A549 treated with dexamethasone at 1 μM for 4 hours (cell line): ENCODE data around the gene CCND3. TPM values are rescaled to one million over a fixed set of nuclear protein-coding genes. Genes with fewer than 3 reads are reported as not detected.

Experiments used
- total RNA-seq: library from RNA; stranded (reverse); fragments of 200-300 nt; extraction: Qiagen RNA extraction; gene quantifications from 5 replicates; pipeline ENCODE4 v1.2.3, GENCODE V29; 2022

CCND3 gene
- 108 to 154 TPM (median 139 TPM) in 5 replicates for total RNA-seq

DNA sequence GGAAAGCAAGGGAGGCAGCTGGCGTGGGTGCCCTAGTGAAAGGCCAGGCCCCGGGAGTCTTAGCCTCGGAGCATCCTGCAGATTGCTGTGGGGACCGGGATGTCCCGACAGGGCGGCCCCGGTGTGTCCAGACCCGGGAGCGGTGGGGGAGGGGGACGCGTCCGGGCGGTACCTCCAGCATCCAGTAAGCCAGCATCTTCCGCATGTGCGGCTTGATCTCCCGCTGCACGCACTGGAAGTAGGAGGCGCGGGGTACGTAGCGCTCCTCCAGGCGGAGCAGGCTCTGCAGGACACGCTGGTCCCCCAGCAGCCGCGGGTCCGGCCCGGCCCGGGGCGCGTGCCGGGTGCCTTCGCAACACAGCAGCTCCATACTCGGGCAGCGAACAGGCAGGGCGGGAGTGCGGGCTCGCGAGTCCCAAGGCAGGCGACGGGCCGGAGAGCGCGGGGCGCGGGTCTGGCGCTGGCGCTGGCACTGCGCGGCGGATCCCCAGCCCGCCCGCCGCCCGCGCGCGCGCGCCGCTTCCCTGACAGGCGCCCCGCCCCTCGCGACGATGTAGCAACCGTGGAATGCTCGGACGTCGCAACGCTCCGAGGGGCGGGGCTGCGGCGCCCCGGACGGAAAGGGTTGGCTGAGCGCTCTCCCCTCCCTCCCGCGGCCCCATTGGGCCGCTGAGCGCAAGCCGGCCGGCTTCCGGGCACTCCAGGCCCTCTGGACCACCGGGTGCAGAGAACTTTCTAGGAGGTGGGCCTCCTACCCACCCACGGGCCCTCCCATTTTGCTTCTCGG, at the start of gene CCND3:
CCND3 (minus strand) TSS at position 529 of the 787 bp plus-strand sequence; CDS start at position 370, 159 bp downstream.

DNA sequence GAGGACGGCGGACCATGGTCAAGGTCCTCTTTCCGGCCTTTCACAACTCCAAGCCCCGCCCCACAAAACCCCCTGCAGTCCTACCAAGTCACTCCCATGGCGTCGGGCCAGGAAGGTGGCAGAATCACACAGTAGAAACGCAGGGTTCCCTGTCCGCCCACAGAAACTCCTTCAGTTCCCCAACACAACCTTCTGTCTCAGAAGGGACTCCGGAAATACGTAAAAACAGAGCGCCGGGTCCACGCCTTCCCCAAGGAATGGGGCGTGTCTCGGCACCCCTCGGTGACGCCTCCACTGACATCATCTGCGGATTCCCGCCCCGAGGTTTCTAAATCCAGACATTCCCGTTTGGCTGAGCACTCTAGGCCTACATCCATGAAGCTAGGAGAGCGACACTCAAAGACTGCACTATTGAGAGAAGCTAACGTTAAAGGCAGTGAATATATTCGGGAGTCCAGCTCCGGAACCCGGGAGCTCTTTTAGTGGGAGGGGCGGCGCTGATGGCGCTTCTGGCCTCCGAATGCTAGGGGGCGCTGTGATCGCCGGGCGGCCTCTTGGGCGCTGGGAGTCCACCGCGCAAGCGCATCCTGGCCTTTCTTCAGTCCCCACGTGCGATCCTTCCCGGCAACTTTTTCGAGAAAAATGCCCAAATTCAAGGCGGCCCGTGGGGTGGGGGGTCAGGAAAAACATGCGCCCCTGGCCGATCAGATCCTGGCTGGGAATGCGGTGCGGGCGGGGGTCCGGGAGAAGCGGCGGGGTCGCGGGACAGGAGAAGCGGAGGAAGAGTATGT, 20.5 kb downstream of the CCND3 start, which contains the start of the genes BYSL and MED20:
BYSL (plus strand) TSS at position 579 of the 791 bp plus-strand sequence; CDS start at position 643, 64 bp downstream.
MED20 (minus strand) TSS at position 219 of the 791 bp plus-strand sequence; CDS start at position 98, 121 bp downstream.

DNA sequence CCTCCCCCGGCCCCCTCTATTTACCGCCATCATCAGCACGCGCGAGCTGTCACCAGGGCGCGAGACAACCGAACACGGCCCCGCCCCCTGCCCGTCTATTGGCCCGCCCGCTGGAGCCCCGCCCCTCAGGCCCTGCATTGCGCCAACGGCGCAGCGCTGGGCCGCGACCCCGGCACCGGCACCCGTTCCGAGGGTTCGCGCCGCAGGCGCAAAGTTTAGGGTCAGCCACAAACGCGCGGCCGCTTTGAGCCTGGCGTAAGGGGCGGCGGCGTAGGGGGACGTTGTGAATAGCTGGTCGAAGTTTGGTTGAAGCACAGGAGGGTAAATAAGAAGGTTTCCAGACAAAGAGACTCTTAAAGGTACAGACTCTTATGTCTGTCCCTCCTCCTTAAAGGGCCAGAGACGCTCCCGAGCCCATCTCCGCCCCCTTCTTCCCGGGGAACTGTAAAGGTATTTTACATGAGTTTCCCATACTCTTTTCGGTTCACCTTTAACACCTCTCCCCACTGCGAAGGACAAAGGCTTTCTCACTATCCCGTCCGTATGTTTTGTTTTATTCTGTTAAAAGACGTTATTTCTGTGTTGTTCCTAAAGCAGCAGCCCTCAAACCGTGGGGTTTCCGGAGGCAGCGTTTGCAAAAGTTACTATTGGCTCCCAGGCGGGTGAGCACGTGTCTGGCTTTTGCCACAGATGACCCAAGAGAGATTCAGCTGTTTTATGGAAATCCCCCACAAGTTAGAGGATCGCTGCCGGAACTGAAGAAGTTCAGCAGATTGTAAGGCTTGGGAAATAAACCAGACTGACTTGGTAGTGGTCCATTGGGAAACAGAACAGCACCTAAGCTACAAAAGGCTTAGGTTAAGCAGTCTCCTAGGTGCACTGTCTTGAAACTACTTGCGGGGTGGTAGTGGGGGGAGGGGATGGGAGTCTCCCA, 46.0 kb downstream of the CCND3 start, which contains the start of gene USP49:
USP49 (minus strand) TSS at position 76 of the 934 bp plus-strand sequence. CDS start 88,392 bp downstream, outside the sequence.

Other genes starting within 250 kb of the CCND3 start
- 7.5 to 11.9 TPM (median 10.8 TPM) in 5 replicates for gene TFEB, start 206.2 kb downstream of the CCND3 start, total RNA-seq
- gene PGC, start 194.4 kb downstream of the CCND3 start, total RNA-seq: 0.09 to 0.14 TPM (median 0.10 TPM) in 3 of 5 replicates, not detected in the others
- 1.6 to 3.0 TPM (median 2.6 TPM) in 5 replicates for gene FRS3, start 161.9 kb downstream of the CCND3 start, total RNA-seq
- gene PRICKLE4, start 161.0 kb downstream of the CCND3 start, total RNA-seq: 0.33 to 1.1 TPM (median 0.78 TPM) in 5 replicates
- gene TOMM6, start 154.1 kb downstream of the CCND3 start, total RNA-seq: 275 to 321 TPM (median 298 TPM) in 5 replicates
- gene USP49, start 46.4 kb downstream of the CCND3 start, total RNA-seq: 0.61 to 1.2 TPM (median 1.2 TPM) in 5 replicates
- 14.1 to 15.6 TPM (median 15.1 TPM) in 5 replicates for gene MED20, start 20.7 kb downstream of the CCND3 start, total RNA-seq
- 35.0 to 40.7 TPM (median 36.6 TPM) in 5 replicates for gene BYSL, start 20.3 kb downstream of the CCND3 start, total RNA-seq
- 9.6 to 15.2 TPM (median 14.3 TPM) in 5 replicates for gene TAF8, start 108.7 kb upstream of the CCND3 start, total RNA-seq
- 2.8 to 5.1 TPM (median 4.0 TPM) in 5 replicates for gene C6orf132, start 200.8 kb upstream of the CCND3 start, total RNA-seq
- not detected in 5 replicates for gene GUCA1A, start 231.6 kb upstream of the CCND3 start, total RNA-seq